AG08395 (cell line): Measurements from ENCODE around the gene IFIT5.
"Not testable (repeated sequence)": the region's sequence is repeated elsewhere in the genome, so short reads cannot be mapped to it uniquely, and the experiment has no call there.

Experiments
- DNase-seq: peaks from one replicate; pipeline ENCODE4 v3.0.0; 2012; ENCODE audit warnings: mixed read lengths, low spot score

IFIT5 gene

DNA sequence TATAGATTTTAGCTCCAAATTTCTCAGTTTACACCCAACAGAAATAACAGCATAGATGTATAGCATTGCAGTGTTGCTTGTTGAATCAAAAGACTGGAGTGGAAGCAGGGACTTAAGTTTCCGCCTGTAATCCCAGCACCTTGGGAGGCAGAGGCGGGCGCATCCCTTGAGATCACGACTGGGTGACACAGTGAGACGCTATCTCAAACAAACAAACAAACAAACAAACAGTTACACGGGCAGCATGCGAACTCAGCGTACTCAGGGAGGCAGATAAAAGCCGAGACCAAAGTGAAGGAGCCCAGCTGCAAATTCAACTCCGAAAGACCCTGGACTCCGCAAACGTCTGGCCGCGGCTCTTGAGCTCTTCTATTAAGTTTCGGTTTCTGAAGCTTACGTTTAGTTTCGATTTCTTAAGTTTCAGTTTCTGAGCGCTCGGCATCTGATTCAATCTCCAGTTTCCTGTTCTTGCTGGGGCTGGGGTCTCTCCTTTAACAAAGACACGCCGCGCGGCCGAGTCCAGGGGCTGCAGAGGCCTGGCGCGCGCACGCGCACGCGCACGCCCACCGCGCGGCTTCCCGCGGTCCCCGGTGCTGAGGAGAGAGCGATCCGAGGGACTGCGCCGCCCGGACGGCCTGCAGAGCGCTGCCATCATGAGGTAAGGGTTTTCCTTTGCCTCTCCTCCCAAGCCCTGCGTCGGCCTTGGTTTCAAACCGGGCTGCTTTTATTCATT, at the start of gene IFIT5:
IFIT5 (plus strand) TSS at position 423 of the 733 bp plus-strand sequence; CDS start at position 654, 231 bp downstream.
- DNase-seq = peak; percentile 76

- peak; percentile 4 for DNase-seq
Measured at GRCh38 chr10:89367529-89367928, 46.8 kb upstream of the IFIT5 start.

DNA sequence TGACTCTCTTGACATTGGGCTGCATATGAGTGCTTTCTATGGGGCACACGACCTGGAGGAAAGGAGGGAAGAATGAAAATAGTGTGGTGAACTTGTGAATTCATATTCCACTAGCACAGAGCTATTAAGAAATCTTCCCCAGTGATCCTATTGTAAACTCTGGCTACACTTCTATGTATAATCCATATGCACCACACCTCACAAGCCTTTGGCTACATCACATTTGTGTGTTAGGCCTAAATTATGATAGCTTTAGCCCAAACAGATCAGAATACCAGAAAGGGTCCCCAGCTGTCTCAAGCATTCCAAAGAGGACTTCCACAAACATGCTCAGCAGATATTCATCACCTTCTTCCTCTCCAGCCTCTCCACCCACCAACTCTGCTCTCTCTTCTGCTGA, 46.2 kb upstream of the IFIT5 start:
- no peak for DNase-seq

DNA sequence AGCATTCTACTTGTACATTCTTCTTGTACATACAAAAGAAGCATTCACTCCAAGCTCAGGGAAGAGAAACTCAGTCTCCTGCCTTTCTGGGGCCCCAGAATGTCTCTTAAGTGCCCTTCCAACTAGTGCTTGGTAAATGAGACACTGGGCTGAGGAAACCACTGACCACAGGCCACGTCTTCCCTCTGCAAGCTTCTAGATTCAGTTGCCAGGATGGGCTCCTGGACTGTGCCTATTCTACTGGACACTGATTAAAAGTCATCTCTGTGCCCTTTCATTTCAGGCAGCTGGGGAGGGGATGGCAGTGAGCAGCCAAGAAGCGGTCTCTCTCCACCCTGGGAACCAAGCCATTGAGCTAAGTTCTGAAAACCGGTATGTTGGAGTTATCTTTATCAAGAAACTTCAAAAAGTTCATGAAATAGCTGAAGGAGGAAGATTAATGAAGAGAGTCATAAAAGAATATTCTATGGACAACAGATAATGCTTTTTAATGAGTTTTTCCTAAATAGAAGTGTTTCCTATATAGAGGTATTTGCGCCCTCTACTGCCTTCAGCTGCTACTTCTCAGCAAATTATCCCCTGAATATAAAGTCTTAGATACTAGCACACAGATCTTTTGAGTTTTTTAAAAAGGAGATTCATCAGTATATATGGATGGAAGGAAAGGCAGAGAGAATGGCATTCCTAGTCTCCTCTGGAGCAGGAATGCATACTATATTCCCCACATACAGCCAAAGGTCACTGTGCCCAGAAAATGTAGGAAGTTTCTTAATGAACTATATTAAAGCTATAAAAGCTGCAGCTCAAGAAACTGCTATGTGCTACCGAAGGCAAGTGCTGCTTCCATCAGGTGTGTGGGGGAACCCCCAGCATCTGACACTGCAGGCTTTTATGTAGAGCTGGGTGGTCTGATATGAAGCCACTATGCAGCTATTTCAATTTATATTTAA, 44.9 kb upstream of the IFIT5 start:
- peak; percentile 55 for DNase-seq

DNA sequence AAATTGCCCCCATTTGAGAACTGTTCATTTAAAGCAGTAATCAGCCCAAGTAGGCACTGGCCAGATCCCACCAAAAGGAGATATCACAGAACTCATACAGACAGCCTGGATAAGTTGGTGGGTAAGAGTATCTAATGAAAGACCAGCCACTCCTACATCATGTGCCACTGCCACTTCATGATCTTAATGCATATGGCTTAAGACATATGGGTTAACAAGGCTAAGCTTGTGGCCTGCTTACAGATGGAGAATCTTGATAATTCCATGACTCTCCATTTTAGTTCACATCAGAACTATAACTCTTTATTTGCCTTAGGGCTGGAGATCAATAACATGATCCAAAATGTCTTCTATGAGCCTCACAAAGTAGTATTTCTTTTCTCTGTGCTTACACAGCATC, 43.3 kb upstream of the IFIT5 start:
- DNase-seq = no peak

DNA sequence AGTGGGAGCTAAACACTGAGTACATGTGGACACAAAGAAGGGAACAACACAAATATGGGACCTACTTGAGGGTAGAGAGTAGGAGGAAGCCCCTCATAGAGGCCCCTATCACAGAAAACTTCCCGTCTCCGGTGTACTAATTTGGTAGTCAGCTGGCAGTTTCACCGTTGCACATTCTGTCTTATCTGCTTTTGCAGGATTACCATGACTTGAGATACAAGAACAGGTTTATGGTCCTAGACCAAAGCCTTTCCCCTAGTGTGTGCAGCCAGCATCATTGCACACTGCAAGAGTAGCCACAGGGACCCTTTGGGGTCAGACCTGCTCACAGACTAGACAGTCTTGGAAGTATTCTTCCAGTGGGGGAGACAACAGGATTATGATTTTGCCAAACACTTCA, 42.4 kb upstream of the IFIT5 start:
- DNase-seq = no peak

GRCh38 chr10:89373916-89374711, 40.3 kb upstream of the IFIT5 start:
- DNase-seq = peak; percentile 92

DNA sequence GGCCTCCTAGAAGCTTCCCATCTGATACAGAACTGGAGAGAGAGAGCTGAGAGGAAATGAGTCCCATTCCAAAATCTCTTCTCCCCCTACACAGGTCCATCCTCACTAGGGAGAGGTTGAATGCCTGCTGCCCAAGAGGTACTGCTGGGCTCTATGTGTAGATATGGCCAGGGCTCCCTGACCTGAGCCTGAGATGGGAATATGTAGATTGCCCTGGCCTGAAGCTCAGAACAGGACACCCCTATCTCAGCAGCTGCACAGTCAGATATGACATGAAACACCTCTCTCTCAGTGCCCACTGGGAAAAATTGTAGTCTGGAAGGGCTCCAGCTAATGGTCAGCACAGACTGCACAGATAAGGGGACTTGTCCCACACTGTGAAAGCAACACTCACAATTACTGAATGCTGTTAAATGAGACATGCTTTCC, 39.6 kb upstream of the IFIT5 start:
- DNase-seq = no peak

DNA sequence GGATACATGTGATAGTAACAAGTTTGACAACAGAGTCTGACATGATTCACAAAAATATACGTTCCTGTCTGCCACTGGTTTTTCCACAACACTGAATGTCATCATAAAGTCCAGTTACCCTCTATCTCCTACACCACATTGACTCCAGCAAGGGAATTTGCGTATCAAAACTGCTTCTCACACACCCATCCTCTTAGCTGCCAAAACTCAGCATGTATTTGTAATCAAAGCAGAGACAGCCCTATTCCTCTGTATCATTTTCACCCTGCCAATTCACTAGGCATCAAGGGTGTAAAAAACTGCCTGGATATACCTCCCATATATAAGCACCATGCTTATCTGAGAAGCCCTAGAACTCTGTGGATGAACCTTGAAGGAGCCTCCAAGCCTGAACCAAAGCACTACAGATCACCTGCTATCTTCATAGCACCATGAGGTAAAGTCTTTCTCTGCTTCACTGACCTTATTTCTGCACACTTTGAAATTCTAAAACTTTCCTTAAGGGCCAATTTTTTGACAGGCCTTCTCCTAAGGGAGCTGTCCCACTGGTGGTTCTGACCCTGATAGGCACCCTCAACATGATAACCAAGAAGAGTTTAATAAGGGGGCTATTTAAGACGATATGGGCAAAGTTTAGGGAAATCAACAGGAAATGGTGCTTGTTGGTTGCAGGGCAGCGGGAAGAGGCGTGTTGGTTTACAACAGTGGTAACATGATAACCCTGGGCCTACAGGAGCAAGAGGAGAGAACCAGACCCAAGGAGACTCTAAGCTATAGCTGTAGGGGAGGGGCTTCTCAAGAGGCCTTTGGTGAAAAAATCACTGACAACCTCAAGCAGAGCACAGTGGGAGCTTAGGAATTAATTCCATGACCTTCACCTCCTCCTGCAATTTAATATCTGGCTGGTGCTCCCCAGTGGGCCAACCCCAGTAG, 36.4 kb upstream of the IFIT5 start, which contains the start of gene IFIT1B:
IFIT1B (plus strand) TSS at position 352 of the 933 bp plus-strand sequence; CDS start at position 432, 80 bp downstream.
- DNase-seq = no peak

DNA sequence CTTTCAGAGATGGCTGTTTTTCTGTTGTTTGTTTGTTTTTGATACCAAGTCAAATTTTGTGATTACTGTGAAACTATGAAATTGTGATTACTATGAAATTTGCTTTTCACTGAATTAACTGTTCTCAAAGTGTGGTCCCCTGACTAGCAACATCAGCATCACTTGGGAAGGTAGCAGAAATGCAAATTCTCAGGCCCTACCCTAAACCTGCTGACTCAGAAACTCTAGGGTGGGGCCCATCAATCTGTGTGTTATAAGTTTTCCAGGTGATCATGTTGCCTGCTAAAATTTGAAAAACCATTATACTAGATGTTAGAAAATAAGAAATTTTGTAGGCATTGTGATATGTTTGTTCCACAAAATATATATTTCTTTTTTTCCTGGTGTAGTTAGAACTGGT, 35.3 kb upstream of the IFIT5 start:
- DNase-seq = no peak

GRCh38 chr10:89382757-89383156, 31.6 kb upstream of the IFIT5 start:
- no peak for DNase-seq

GRCh38 chr10:89384474-89385340, 29.7 kb upstream of the IFIT5 start:
- no peak for DNase-seq

- DNase-seq = no peak
Measured at GRCh38 chr10:89388806-89389205, 25.6 kb upstream of the IFIT5 start.

GRCh38 chr10:89389254-89389653, 25.1 kb upstream of the IFIT5 start:
- DNase-seq = peak; percentile 38

DNA sequence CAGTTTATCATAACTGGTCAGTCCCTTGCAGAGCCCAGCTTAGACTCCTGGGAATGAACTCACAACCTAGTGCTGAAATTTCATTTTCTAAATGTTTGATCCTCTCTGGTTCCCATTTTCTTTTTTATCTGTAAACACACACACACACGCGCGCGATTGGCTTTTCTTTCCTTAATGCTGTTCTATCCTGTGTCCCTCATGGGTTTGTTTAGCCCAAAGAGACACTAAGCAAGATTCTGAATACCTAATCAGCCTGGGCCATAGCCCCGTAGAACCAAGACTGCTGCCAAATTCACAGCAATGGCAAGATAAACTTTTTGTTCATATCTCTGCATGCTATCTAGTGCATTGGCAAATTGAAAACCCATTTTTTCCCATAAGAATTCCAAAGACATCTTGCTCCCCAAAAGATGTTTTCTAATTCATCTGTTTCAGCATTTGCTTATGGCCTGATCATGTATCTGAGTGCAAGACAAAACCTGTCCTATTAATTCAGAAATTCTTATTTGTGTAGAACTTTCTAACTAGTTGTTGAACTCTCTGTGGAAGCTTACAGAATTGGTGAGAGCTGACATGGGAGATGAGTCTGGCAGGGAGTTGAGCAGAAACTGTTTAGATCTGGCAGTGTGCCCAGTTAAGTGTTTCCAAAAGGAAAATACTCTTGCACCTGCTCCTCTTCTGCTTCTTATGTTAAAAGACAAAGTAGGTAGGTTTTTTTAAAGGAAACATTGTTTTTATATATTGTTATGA, 23.7 kb upstream of the IFIT5 start:
- DNase-seq = no peak

- not testable (repeated sequence) for DNase-seq
Measured at GRCh38 chr10:89391226-89391576, 23.2 kb upstream of the IFIT5 start.

DNA sequence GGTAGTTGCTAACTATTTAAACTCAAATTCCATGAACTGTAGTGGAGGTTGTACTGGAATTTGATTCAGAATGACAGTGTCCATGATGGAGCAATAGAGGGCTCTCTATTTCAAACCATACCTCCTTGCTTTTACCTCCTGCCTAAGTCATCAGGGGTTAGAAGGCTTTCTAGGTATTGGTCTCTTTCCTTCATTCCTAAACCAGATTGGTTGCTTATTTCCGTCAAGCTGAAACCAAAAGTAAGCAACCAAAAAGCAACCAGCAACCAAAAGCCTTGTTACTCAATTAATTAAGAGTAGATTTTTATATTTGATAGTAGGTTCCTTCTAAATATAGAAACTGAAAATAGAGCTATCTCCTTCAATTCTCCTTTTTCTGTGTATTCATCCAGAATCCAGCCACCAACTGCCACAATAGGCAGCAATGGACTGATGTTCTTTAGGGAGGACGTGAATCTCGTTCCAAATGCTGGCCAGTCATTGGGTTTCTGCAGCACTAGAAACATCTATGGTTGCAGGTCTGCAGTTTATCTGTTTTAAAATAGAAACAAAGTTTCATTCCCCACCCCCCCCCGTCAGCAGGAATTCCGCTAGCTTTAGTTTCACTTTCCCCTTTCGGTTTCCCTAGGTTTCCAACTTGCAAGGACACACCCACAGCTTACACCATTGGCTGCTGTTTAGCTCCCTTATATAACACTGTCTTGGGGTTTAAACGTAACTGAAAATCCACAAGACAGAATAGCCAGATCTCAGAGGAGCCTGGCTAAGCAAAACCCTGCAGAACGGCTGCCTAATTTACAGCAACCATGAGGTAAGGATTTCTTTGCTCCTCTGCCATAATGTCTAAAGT, 22.2 kb upstream of the IFIT5 start, which contains the start of gene IFIT1:
IFIT1 (plus strand) TSS at position 717 of the 850 bp plus-strand sequence; CDS start at position 807, 90 bp downstream.
- peak; percentile 89 for DNase-seq

- peak; percentile 68 for DNase-seq
Measured at GRCh38 chr10:89392974-89393373, 21.4 kb upstream of the IFIT5 start.
